BJ (cell line): ENCODE results near the gene CCL4. TPM values are rescaled to one million over a fixed set of nuclear protein-coding genes. Genes with fewer than 3 reads are reported as not detected.
"Not testable (repeated sequence)": the region's sequence is repeated elsewhere in the genome, so short reads cannot be mapped to it uniquely, and the experiment has no call there.

Experiments used
- CTCF ChIA-PET: fragments of 350-600 bp; formaldehyde crosslinking; extraction: SDS; loops from one replicate; lab custom pipeline; 2021; ENCODE audit warnings: antibody characterized with exemption, inconsistent platforms; lab: Yijun Ruan, JAX
- POLR2A ChIA-PET: fragments of 300-600 bp; sonication (Branson Sonifier 250); formaldehyde crosslinking; extraction: SDS; loops from one replicate; lab custom pipeline; 2021; ENCODE audit warnings: antibody characterized with exemption; lab: Charles Lee
- DNase-seq: peaks from one replicate; pipeline ENCODE4 v3.0.0-alpha.2; 2011; ENCODE audit warnings: low read depth
- H3K27me3 ChIP-seq: 2 replicates; pipeline ENCODE4 v1.6.0; 2011; ENCODE audit warnings: low read length; ENCODE audit not compliant: control insufficient read depth, insufficient read depth
- H3K36me3 ChIP-seq: 2 replicates; pipeline ENCODE4 v1.5.1; 2011; ENCODE audit warnings: low read length; ENCODE audit not compliant: control insufficient read depth, insufficient read depth
- H3K4me3 ChIP-seq: 2 replicates; pipeline ENCODE4 v1.5.1; 2011; ENCODE audit warnings: low read depth, mild to moderate bottlenecking, control low read depth, low read length
- CTCF ChIP-seq: IDR thresholded peaks from 2 replicates; pipeline ENCODE4 v1.5.1; 2011; ENCODE audit warnings: low read depth, mild to moderate bottlenecking, control low read depth, inconsistent platforms, low read length, moderate library complexity; ENCODE audit not compliant: insufficient read depth
- polyA plus RNA-seq: library from polyadenylated mRNA; depleted of rRNA; stranded (reverse); fragments of >200 nt; gene quantifications from 2 replicates; pipeline ENCODE4 v1.2.3, GENCODE V29; 2011

The CCL4 gene
- polyA plus RNA-seq, 1 experiment: not detected

- H3K4me3 ChIP-seq: no peak overlapping the region
- POLR2A ChIA-PET: no interaction called here
- CTCF ChIA-PET: interaction anchor here (0.6 to 1.4 kb wide), 2 partner anchors 13 to 101 kb away, joined by 3 read pairs; no protein-coding TSS in a partner anchor
- H3K36me3 ChIP-seq: no peaks in the 10 kb centered on the region
- TF ChIP-seq CTCF: no peak
- no peak for DNase-seq
- 0 out of 2 replicates have a peak, but pooled peaks cover 2% of the 10 kb centered on the region for H3K27me3 ChIP-seq
Measured at GRCh38 chr17:36070427-36070826, 33.2 kb upstream of the CCL4 start.

GRCh38 chr17:36071751-36072150 is 31.9 kb upstream of the CCL4 start:
- ChIA-PET POLR2A (no interaction called here), CTCF (interaction anchor here (1.4 kb wide), 1 partner anchor 102 kb away, joined by 3 read pairs; no protein-coding TSS in a partner anchor)

GRCh38 chr17:36072431-36073121 is 31.1 kb upstream of the CCL4 start:
- peaks cover 2% of the 10 kb centered on the region; the same call in 1 of the 2 replicates for H3K27me3 ChIP-seq
- ChIA-PET POLR2A (no interaction called here), CTCF (interaction anchor here (1.0 to 2.7 kb wide), 4 partner anchors 13 to 103 kb away, joined by 3 to 13 read pairs (median 4); no protein-coding TSS in a partner anchor)
- TF ChIP-seq CTCF: peak; percentile 51
- DNase-seq: no peak
- H3K4me3 ChIP-seq: no peak overlapping the region
- H3K36me3 ChIP-seq: no peaks in the 10 kb centered on the region

More at GRCh38 chr17:36071751-36072150, 31.9 kb upstream of the CCL4 start:
- TF ChIP-seq CTCF: no peak
- Histone ChIP-seq H3K36me3 (no peaks in the 10 kb centered on the region), H3K4me3 (no peak overlapping the region), H3K27me3 (peaks cover 2% of the 10 kb centered on the region; the same call in 1 of the 2 replicates)
- DNase-seq: no peak

GRCh38 chr17:36074365-36074764 is 29.3 kb upstream of the CCL4 start:
- no peak for DNase-seq
- POLR2A ChIA-PET: no interaction called here
- Histone ChIP-seq H3K4me3 (no peak overlapping the region), H3K27me3 (peaks cover 2% of the 10 kb centered on the region; the same call in 1 of the 2 replicates), H3K36me3 (no peaks in the 10 kb centered on the region)
- CTCF ChIA-PET: interaction anchor here (1.4 to 2.7 kb wide), 2 partner anchors 53 to 105 kb away, joined by 3 to 13 read pairs; no protein-coding TSS in a partner anchor
- no peak for TF ChIP-seq CTCF

- H3K27me3 ChIP-seq, H3K4me3 ChIP-seq, DNase-seq, CTCF ChIA-PET, H3K36me3 ChIP-seq, POLR2A ChIA-PET: not testable (repeated sequence)
Measured at GRCh38 chr17:36081681-36082471, 21.8 kb upstream of the CCL4 start.

GRCh38 chr17:36082482-36083120 is 21.0 kb upstream of the CCL4 start:
- H3K27me3 ChIP-seq, DNase-seq, H3K4me3 ChIP-seq, H3K36me3 ChIP-seq, POLR2A ChIA-PET: not testable (repeated sequence)
- CTCF ChIA-PET: interaction anchor here (1.2 kb wide), 1 partner anchor 12 kb away, joined by 3 read pairs; no protein-coding TSS in a partner anchor

- H3K36me3 ChIP-seq, DNase-seq, POLR2A ChIA-PET, H3K4me3 ChIP-seq, H3K27me3 ChIP-seq: not testable (repeated sequence)
- CTCF ChIA-PET: interaction anchor here (1.2 kb wide), 1 partner anchor 13 kb away, joined by 3 read pairs; no protein-coding TSS in a partner anchor
Measured at GRCh38 chr17:36083691-36084090, 19.9 kb upstream of the CCL4 start.
